Transverse colon (tissue), 4 donors: ENCODE measurements around the gene BYSL.

ENCODE experiments used
- EP300 ChIP-seq: sonication (generic); formaldehyde crosslinking; IDR thresholded peaks from one replicate; pipeline ENCODE4 v1.6.1; 2017; ENCODE audit warnings: antibody characterized with exemption, low read depth
- POLR2A ChIP-seq: fragments of 450-650 bp; IDR thresholded peaks from one replicate; pipeline ENCODE4 v1.6.1; 2016; ENCODE audit warnings: antibody characterized with exemption, mild to moderate bottlenecking, moderate library complexity
- POLR2AphosphoS5 ChIP-seq, 3 donors: sonication (generic); formaldehyde crosslinking; IDR thresholded peaks; one replicate each; pipeline ENCODE4 v1.6.1; 2016; ENCODE audit warnings: antibody characterized with exemption in 3 of 3
- TF ChIP-seq, protein P1 (sequence below), 5 experiments: fragments of 200-600 bp in 3 of 5; fragments of 450-650 bp in 2 of 5; sonication (generic) in 3 of 5; IDR thresholded peaks; 1 replicate in 2 of 5; 2 replicates in 3 of 5; pipeline ENCODE4 v1.5.1; 2016 to 2017; ENCODE audit warnings: antibody characterized with exemption in 5 of 5, inconsistent platforms in 3 of 5, mild to moderate bottlenecking in 2 of 5, moderate library complexity in 1 of 5

- TF ChIP-seq, protein P1, sequence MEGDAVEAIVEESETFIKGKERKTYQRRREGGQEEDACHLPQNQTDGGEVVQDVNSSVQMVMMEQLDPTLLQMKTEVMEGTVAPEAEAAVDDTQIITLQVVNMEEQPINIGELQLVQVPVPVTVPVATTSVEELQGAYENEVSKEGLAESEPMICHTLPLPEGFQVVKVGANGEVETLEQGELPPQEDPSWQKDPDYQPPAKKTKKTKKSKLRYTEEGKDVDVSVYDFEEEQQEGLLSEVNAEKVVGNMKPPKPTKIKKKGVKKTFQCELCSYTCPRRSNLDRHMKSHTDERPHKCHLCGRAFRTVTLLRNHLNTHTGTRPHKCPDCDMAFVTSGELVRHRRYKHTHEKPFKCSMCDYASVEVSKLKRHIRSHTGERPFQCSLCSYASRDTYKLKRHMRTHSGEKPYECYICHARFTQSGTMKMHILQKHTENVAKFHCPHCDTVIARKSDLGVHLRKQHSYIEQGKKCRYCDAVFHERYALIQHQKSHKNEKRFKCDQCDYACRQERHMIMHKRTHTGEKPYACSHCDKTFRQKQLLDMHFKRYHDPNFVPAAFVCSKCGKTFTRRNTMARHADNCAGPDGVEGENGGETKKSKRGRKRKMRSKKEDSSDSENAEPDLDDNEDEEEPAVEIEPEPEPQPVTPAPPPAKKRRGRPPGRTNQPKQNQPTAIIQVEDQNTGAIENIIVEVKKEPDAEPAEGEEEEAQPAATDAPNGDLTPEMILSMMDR (IDR thresholded peaks at IDR 0.05), result no peak
- TF ChIP-seq POLR2A (no peak), EP300 (no peak), POLR2AphosphoS5 (IDR thresholded peaks at IDR 0.05) (no peak)
These were observed 7.0 kb upstream of the BYSL start for GRCh38 chr6:41914343-41914742.
